ENCODE results near the gene MRPL46. TPM values are rescaled to one million over a fixed set of nuclear protein-coding genes. Genes with fewer than 3 reads are reported as not detected.

The MRPL46 gene
- total RNA-seq, 4 donors from 2014 or later: 36.2 to 48.9 (median 44.6) TPM

GRCh38 chr15:88491158-88491557, 24.0 kb upstream of the MRPL46 start:
- H3K4me3 ChIP-seq: no peak overlapping the region
- DNase-seq (no peak), ATAC-seq (no peak)
- no peaks in the 10 kb centered on the region for H3K4me1 ChIP-seq
- H3K9me3 ChIP-seq: no peaks in the 10 kb centered on the region
- H3K27me3 ChIP-seq: no peaks in the 10 kb centered on the region
- H3K27ac ChIP-seq: no peak overlapping the region
- in situ Hi-C loops (cut with MboI; ENCODE audit: low sequenced_read_pairs in 4 of 4) (loop anchor here in 1 of 4 donors (10.0 to 25.0 kb wide), 2 partner anchors 66 to 121 kb away; partner anchors contain the start of gene AEN), intact Hi-C loops (cut with DNase I; ENCODE audit: low total_unique reads) (no loop called here)
- TF ChIP-seq CTCF (IDR thresholded peaks at IDR 0.05 in 4 of 5, conservative IDR thresholded peaks at IDR 0.05 in 1 of 5) (no peak), POLR2A (IDR thresholded peaks at IDR 0.05) (no peak)
- no peaks in the 10 kb centered on the region for H3K36me3 ChIP-seq

DNA sequence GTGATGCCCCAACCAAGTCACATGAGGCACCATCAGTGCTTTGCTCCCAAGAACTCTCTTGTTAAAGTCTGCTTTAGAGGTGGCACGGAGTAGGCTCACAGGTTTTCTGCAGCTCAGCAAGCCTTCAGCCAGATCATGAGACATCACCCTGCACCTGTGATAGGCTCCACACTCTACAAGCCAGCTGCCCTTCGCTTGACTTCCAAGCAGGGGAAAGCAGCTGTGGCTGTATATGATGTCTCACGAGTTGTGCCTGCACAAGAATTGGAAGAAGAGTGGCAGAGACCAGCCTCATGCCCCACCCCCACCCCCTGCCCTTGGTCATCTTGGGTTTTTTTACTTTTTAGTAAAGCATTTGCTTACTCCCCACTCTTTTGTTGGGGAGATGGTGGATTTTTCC, 22.8 kb upstream of the MRPL46 start:
- no peaks in the 10 kb centered on the region for H3K36me3 ChIP-seq
- no peak for ATAC-seq
- in situ Hi-C loops (cut with MboI; ENCODE audit: low sequenced_read_pairs in 4 of 4): loop anchor here in 1 of 4 donors (10.0 to 25.0 kb wide), 2 partner anchors 65 to 122 kb away; partner anchors contain the start of gene AEN

GRCh38 chr15:88489321-88489720, 22.1 kb upstream of the MRPL46 start:
- Histone ChIP-seq H3K27me3 (no peaks in the 10 kb centered on the region), H3K4me1 (peaks cover 3 to 7% of the 10 kb centered on the region in 2 donors), H3K36me3 (no peaks in the 10 kb centered on the region), H3K9me3 (no peaks in the 10 kb centered on the region), H3K4me3 (no peak overlapping the region), H3K27ac (no peak overlapping the region)
- no peak for DNase-seq
- in situ Hi-C loops (cut with MboI; ENCODE audit: low sequenced_read_pairs in 4 of 4) (loop anchor here in 1 of 4 donors (25.0 kb wide), 1 partner anchor 123 kb away; the partner anchor contains the start of gene AEN), intact Hi-C loops (cut with DNase I; ENCODE audit: low total_unique reads) (no loop called here)
- TF ChIP-seq POLR2A (IDR thresholded peaks at IDR 0.05): no peak
- TF ChIP-seq CTCF (IDR thresholded peaks at IDR 0.05 in 4 of 5, conservative IDR thresholded peaks at IDR 0.05 in 1 of 5): no peak
- no peak for ATAC-seq

More for the DNA sequence above, 22.8 kb upstream of the MRPL46 start:
- no peak overlapping the region for H3K4me3 ChIP-seq
- no peaks in the 10 kb centered on the region for H3K9me3 ChIP-seq
- H3K4me1 ChIP-seq: peaks cover 0 to under 1% of the 10 kb centered on the region in 2 donors
- DNase-seq: no peak
- no peaks in the 10 kb centered on the region for H3K27me3 ChIP-seq
- no peak overlapping the region for H3K27ac ChIP-seq
- no peak for TF ChIP-seq CTCF (IDR thresholded peaks at IDR 0.05 in 4 of 5, conservative IDR thresholded peaks at IDR 0.05 in 1 of 5)
- no peak for TF ChIP-seq POLR2A (IDR thresholded peaks at IDR 0.05)
- intact Hi-C loops (cut with DNase I; ENCODE audit: low total_unique reads): no loop called here

DNA sequence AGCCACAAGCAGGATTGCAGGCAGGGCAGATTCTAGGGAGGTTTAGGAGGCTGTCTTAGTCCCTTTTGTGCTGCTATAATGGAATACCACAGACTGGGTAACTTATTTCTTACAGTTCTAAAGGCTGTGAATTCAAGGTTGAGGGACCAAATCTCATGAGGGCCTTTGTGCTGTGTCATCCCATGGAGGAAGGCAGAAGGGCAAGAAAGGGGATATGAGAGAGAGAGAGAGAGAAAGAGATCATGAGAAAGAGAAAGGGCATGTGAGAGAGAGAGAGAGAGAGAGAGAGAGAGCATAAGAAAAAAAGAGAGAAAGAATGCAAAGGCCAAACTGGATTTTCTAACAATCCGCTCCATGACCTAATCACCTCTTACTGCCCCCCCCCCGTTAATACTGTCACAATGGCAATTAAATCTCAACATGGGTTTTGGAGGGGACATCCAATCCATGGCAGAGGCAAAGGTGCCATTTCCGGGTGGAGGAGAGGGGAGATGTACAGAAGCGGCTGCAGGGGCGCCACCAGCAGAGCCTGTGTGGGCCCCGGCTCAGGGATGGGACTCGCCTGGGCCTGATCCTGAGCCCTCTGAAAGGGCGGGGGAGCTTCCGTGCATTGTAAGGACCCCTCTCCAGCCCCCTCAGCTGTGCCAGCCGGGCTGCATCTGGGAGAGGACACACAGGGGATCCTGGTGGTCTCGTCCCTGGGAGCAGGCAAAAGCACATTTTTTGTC, 20.8 kb upstream of the MRPL46 start:
- intact Hi-C loops (cut with DNase I; ENCODE audit: low total_unique reads): no loop called here
- no peaks in the 10 kb centered on the region for H3K9me3 ChIP-seq
- no peak for ATAC-seq
- TF ChIP-seq CTCF (IDR thresholded peaks at IDR 0.05 in 4 of 5, conservative IDR thresholded peaks at IDR 0.05 in 1 of 5) (no peak), POLR2A (IDR thresholded peaks at IDR 0.05) (no peak)
- H3K4me1 ChIP-seq: peaks cover 3 to 7% of the 10 kb centered on the region in 2 donors
- no peak overlapping the region for H3K27ac ChIP-seq
- in situ Hi-C loops (cut with MboI; ENCODE audit: low sequenced_read_pairs in 4 of 4): loop anchor here in 1 of 4 donors (25.0 kb wide), 1 partner anchor 124 kb away; the partner anchor contains the start of gene AEN
- no peak overlapping the region for H3K4me3 ChIP-seq
- H3K36me3 ChIP-seq: no peaks in the 10 kb centered on the region
- H3K27me3 ChIP-seq: no peaks in the 10 kb centered on the region
- no peak for DNase-seq

All from gastrocnemius medialis (tissue), 4 donors.